ENCODE results near the gene SSPN. TPM values are rescaled to one million over a fixed set of nuclear protein-coding genes. Genes with fewer than 3 reads are reported as not detected.

SSPN gene
- total RNA-seq, 3 donors from 2014 or later (not counting 1 experiment from before 2014, with no cell fraction given): 0.95 TPM; not detected in 2

GRCh38 chr12:26269562-26270284, 74.3 kb downstream of the SSPN start:
- ATAC-seq (no peak), DNase-seq (no peak)
- Histone ChIP-seq H3K36me3 (ENCODE audit: control insufficient read depth, insufficient read depth, low read length) (no peaks in the 10 kb centered on the region), H3K27me3 (ENCODE audit: control insufficient read depth, insufficient read depth, low read length) (no peaks in the 10 kb centered on the region), H3K9me3 (ENCODE audit: control insufficient read depth, insufficient read depth, low read length) (no peaks in the 10 kb centered on the region), H3K4me1 (ENCODE audit: control insufficient read depth, insufficient read depth, low read length) (peaks cover 4% of the 10 kb centered on the region), H3K4me3 (ENCODE audit: low read length) (no peak overlapping the region), H3K27ac (ENCODE audit: low read length) (no peak overlapping the region)
- no peak overlapping the region for H3K27ac Mint-ChIP-seq
- no peak overlapping the region for H3K4me3 Mint-ChIP-seq
- no peaks in the 10 kb centered on the region for H3K36me3 Mint-ChIP-seq
- peaks cover 0 to 6% of the 10 kb centered on the region in 2 donors for H3K4me1 Mint-ChIP-seq
- TF ChIP-seq CTCF (IDR thresholded peaks at IDR 0.05): no peak
- peaks cover 0 to 6% of the 10 kb centered on the region in 2 donors for H3K27me3 Mint-ChIP-seq (ENCODE audit: low read depth in 2 of 2)
- WGBS (ENCODE audit: insufficient coverage): 97% methylated on average over 7 of the region's 8 CpGs
- intact Hi-C loops (cut with micrococcal nuclease): no loop called here
- no peaks in the 10 kb centered on the region for H3K9me3 Mint-ChIP-seq

- DNase-seq: no peak
- H3K4me3 Mint-ChIP-seq: no peak overlapping the region
- H3K27ac ChIP-seq (ENCODE audit: low read length): no peak overlapping the region
- peaks cover 0 to 6% of the 10 kb centered on the region in 2 donors for H3K27me3 Mint-ChIP-seq (ENCODE audit: low read depth in 2 of 2)
- 93% methylated on average over 2 of the region's 2 CpGs for WGBS (ENCODE audit: insufficient coverage)
- H3K36me3 Mint-ChIP-seq: no peaks in the 10 kb centered on the region
- no peak overlapping the region for H3K27ac Mint-ChIP-seq
- no peaks in the 10 kb centered on the region for H3K9me3 ChIP-seq (ENCODE audit: control insufficient read depth, insufficient read depth, low read length)
- TF ChIP-seq CTCF (IDR thresholded peaks at IDR 0.05): no peak
- no peak for ATAC-seq
- H3K27me3 ChIP-seq (ENCODE audit: control insufficient read depth, insufficient read depth, low read length): no peaks in the 10 kb centered on the region
- H3K4me1 ChIP-seq (ENCODE audit: control insufficient read depth, insufficient read depth, low read length): peaks cover 4% of the 10 kb centered on the region
- no peak overlapping the region for H3K4me3 ChIP-seq (ENCODE audit: low read length)
- no peaks in the 10 kb centered on the region for H3K9me3 Mint-ChIP-seq
- H3K4me1 Mint-ChIP-seq: peaks cover 0 to 6% of the 10 kb centered on the region in 2 donors
- H3K36me3 ChIP-seq (ENCODE audit: control insufficient read depth, insufficient read depth, low read length): no peaks in the 10 kb centered on the region
- intact Hi-C loops (cut with micrococcal nuclease): no loop called here
These were observed 75.7 kb downstream of the SSPN start for GRCh38 chr12:26271024-26271423.

DNA sequence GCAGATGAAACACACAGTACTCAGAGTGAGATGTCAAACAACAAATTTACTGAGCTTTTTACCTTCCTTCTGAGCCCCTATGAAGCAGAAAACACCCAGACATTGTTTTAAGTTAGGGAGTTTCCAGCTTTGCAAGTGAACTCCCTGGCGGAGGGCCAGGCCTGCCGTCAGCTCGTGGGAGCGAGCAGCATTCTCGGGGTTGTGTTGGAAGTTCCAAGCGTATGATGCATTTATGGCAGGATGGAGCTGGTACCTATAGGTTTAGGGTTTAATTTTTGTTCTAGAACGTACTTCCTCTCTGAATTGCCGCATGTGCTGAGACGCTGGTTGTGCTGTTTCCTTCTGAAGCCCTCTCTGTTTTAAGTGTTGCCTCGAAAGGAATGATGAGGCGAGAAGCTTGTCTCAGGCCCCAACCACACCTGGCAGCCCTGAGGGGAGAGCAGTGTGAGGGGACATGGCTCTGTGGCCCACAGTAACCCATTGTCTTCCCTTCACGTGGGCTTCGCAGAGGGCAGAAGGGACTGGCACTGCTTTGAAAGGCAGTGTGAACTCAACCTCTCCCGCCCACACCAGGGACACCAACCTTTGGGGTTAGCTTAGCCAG, 76.6 kb downstream of the SSPN start:
- Histone ChIP-seq H3K9me3 (ENCODE audit: control insufficient read depth, insufficient read depth, low read length) (no peaks in the 10 kb centered on the region), H3K27ac (ENCODE audit: low read length) (no peak overlapping the region), H3K4me3 (ENCODE audit: low read length) (no peak overlapping the region), H3K36me3 (ENCODE audit: control insufficient read depth, insufficient read depth, low read length) (no peaks in the 10 kb centered on the region), H3K4me1 (ENCODE audit: control insufficient read depth, insufficient read depth, low read length) (peaks cover 4% of the 10 kb centered on the region), H3K27me3 (ENCODE audit: control insufficient read depth, insufficient read depth, low read length) (no peaks in the 10 kb centered on the region)
- TF ChIP-seq CTCF (IDR thresholded peaks at IDR 0.05): no peak
- peak in 1 of 2 donors; percentile 29 for DNase-seq
- no peak overlapping the region for H3K27ac Mint-ChIP-seq
- 81% methylated on average over 14 of the region's 14 CpGs for WGBS (ENCODE audit: insufficient coverage)
- H3K4me1 Mint-ChIP-seq: peaks cover 0 to 6% of the 10 kb centered on the region in 2 donors
- H3K36me3 Mint-ChIP-seq: no peaks in the 10 kb centered on the region
- no peak overlapping the region for H3K4me3 Mint-ChIP-seq
- ATAC-seq: no peak
- H3K9me3 Mint-ChIP-seq: no peaks in the 10 kb centered on the region
- H3K27me3 Mint-ChIP-seq (ENCODE audit: low read depth in 2 of 2): peaks cover 0 to 6% of the 10 kb centered on the region in 2 donors
- intact Hi-C loops (cut with micrococcal nuclease): no loop called here
